H9 (cell line): Measurements from ENCODE around the gene EFNA1. TPM values are rescaled to one million over a fixed set of nuclear protein-coding genes. Genes with fewer than 3 reads are reported as not detected.

Experiments
- DNase-seq: peaks from one replicate; pipeline ENCODE4 v3.0.0-alpha.2; 2017
- H2AFZ ChIP-seq: one replicate; pipeline ENCODE4 v1.6.1; 2013; ENCODE audit warnings: mild to moderate bottlenecking, low read length, control low read depth, moderate library complexity
- H2AK5ac ChIP-seq: 2 replicates; pipeline ENCODE4 v1.6.1; 2013; ENCODE audit warnings: low read length, control low read depth, mixed read lengths; ENCODE audit not compliant: insufficient read length
- H2BK120ac ChIP-seq: one replicate; pipeline ENCODE4 v1.6.1; 2013; ENCODE audit warnings: low read depth, mild to moderate bottlenecking, low read length, control low read depth, inconsistent platforms; ENCODE audit not compliant: poor library complexity, severe bottlenecking
- H2BK12ac ChIP-seq: 2 replicates; pipeline ENCODE4 v1.6.1; 2013; ENCODE audit warnings: low read length, control low read depth, mixed read lengths, low read depth; ENCODE audit not compliant: insufficient read length
- H2BK15ac ChIP-seq: 2 replicates; pipeline ENCODE4 v1.6.1; 2013; ENCODE audit warnings: low read depth, low read length, control low read depth
- H2BK20ac ChIP-seq: one replicate; pipeline ENCODE4 v1.6.1; 2013; ENCODE audit warnings: low read depth, mild to moderate bottlenecking, low read length, control low read depth, inconsistent platforms; ENCODE audit not compliant: poor library complexity, severe bottlenecking
- H2BK5ac ChIP-seq: 2 replicates; pipeline ENCODE4 v1.6.1; 2013; ENCODE audit warnings: low read length, control low read depth, mixed read lengths; ENCODE audit not compliant: insufficient read length
- H3K14ac ChIP-seq: 2 replicates; pipeline ENCODE4 v1.6.1; 2013; ENCODE audit warnings: low read length, control low read depth; ENCODE audit not compliant: insufficient read depth
- H3K18ac ChIP-seq: 2 replicates; pipeline ENCODE4 v1.6.1; 2013; ENCODE audit warnings: low read depth, mild to moderate bottlenecking, mixed read lengths, low read length, control low read depth; ENCODE audit not compliant: insufficient read length
- H3K23ac ChIP-seq: 2 replicates; pipeline ENCODE4 v1.6.1; 2013; ENCODE audit warnings: low read length, control low read depth, mixed read lengths, low read depth; ENCODE audit not compliant: insufficient read length
- H3K23me2 ChIP-seq: 2 replicates; pipeline ENCODE4 v1.6.1; 2013; ENCODE audit warnings: low read depth, mild to moderate bottlenecking, mixed read lengths, low read length, control low read depth; ENCODE audit not compliant: insufficient read length, poor library complexity, severe bottlenecking
- H3K27ac ChIP-seq: 2 replicates; pipeline ENCODE4 v1.5.1; 2013; ENCODE audit warnings: low read length, control low read depth, mixed read lengths, low read depth; ENCODE audit not compliant: insufficient read length
- H3K27me3 ChIP-seq: 2 replicates; pipeline ENCODE4 v1.6.1; 2013; ENCODE audit warnings: low read length, control low read depth, inconsistent platforms; ENCODE audit not compliant: insufficient read depth
- H3K4ac ChIP-seq: 2 replicates; pipeline ENCODE4 v1.6.1; 2013; ENCODE audit warnings: low read depth, mild to moderate bottlenecking, control low read depth, inconsistent platforms, low read length, moderate library complexity
- H3K4me1 ChIP-seq: 2 replicates; pipeline ENCODE4 v1.6.1; 2013; ENCODE audit warnings: low read length, control low read depth, inconsistent platforms; ENCODE audit not compliant: insufficient read depth
- H3K4me2 ChIP-seq: 2 replicates; pipeline ENCODE4 v1.6.1; 2013; ENCODE audit warnings: low read length, control low read depth, mixed read lengths; ENCODE audit not compliant: insufficient read length, insufficient read depth
- H3K56ac ChIP-seq: 2 replicates; pipeline ENCODE4 v1.6.1; 2013; ENCODE audit warnings: low read depth, mild to moderate bottlenecking, mixed read lengths, low read length, control low read depth; ENCODE audit not compliant: insufficient read length
- H3K79me1 ChIP-seq: 2 replicates; pipeline ENCODE4 v1.6.1; 2013; ENCODE audit warnings: low read depth, mild to moderate bottlenecking, moderate library complexity, low read length, control low read depth, inconsistent platforms; ENCODE audit not compliant: insufficient read depth, poor library complexity, severe bottlenecking
- H3K79me2 ChIP-seq: 2 replicates; pipeline ENCODE4 v1.6.1; 2013; ENCODE audit warnings: low read length, control low read depth, inconsistent platforms; ENCODE audit not compliant: insufficient read depth
- H3K9ac ChIP-seq: 2 replicates; pipeline ENCODE4 v1.6.1; 2013; ENCODE audit warnings: low read length, control low read depth, mixed read lengths; ENCODE audit not compliant: insufficient read length; ENCODE audit errors: extremely low read depth
- H3K9me3 ChIP-seq: one replicate; pipeline ENCODE4 v1.6.1; 2013; ENCODE audit warnings: low read depth, low read length, inconsistent platforms; ENCODE audit not compliant: control insufficient read depth
- H3T11ph ChIP-seq: one replicate; pipeline ENCODE4 v1.6.1; 2013; ENCODE audit warnings: mild to moderate bottlenecking, low read length, control low read depth, inconsistent platforms
- H4K20me1 ChIP-seq: one replicate; pipeline ENCODE4 v1.6.1; 2013; ENCODE audit not compliant: control insufficient read depth, insufficient read length, insufficient read depth
- H4K5ac ChIP-seq: 2 replicates; pipeline ENCODE4 v1.6.1; 2013; ENCODE audit warnings: low read depth, mild to moderate bottlenecking, mixed read lengths, low read length, control low read depth; ENCODE audit not compliant: insufficient read length
- H4K8ac ChIP-seq: replicated peaks from 2 replicates; pipeline ENCODE4 v1.6.1; 2013; ENCODE audit warnings: low read length, control low read depth, mixed read lengths, low read depth; ENCODE audit not compliant: insufficient read length
- H4K91ac ChIP-seq: 2 replicates; pipeline ENCODE4 v1.6.1; 2013; ENCODE audit warnings: low read depth, mild to moderate bottlenecking, moderate library complexity, mixed read lengths, low read length, control low read depth; ENCODE audit not compliant: insufficient read length
- H3K27ac Mint-ChIP-seq, 3 experiments: 2 replicates in 2 of 3; 3 replicates in 1 of 3; pipeline ENCODE4 v1.8.0; 2020 to 2021; ENCODE audit warnings: mixed read lengths in 3 of 3, mild to moderate bottlenecking in 1 of 3, moderate library complexity in 1 of 3
- H3K27me3 Mint-ChIP-seq: 2 replicates; pipeline ENCODE4 v1.8.0; 2021; ENCODE audit warnings: low read depth, mild to moderate bottlenecking, moderate library complexity, mixed read lengths
- H3K36me3 Mint-ChIP-seq, 3 experiments: 2 replicates in 2 of 3; 3 replicates in 1 of 3; pipeline ENCODE4 v1.8.0; 2020 to 2021; ENCODE audit warnings: low read depth in 3 of 3, mixed read lengths in 3 of 3; ENCODE audit not compliant: insufficient read depth in 1 of 3
- H3K4me1 Mint-ChIP-seq, 2 experiments: 2 replicates each; pipeline ENCODE4 v1.8.0; 2020; ENCODE audit warnings: mixed read lengths in 2 of 2
- H3K4me3 Mint-ChIP-seq, 2 experiments: 2 replicates in 1 of 2; 3 replicates in 1 of 2; pipeline ENCODE4 v1.8.0; 2020 to 2021; ENCODE audit warnings: mild to moderate bottlenecking in 2 of 2, mixed read lengths in 2 of 2, moderate library complexity in 1 of 2
- H3K9me3 Mint-ChIP-seq, 2 experiments: 2 replicates in 1 of 2; 3 replicates in 1 of 2; pipeline ENCODE4 v1.8.0; 2020; ENCODE audit warnings: mild to moderate bottlenecking in 2 of 2, mixed read lengths in 2 of 2, moderate library complexity in 1 of 2
- CTCF ChIP-seq: fragments of 200-600 bp; sonication (generic); conservative IDR thresholded peaks from 3 replicates; pipeline ENCODE4 v1.8.0; 2021; ENCODE audit warnings: antibody characterized with exemption, mild to moderate bottlenecking
- WGBS: extraction: QIAGEN DNeasy Blood & Tissue Kit; methylation state at CpG from one replicate; pipeline ENCODE4 v1.1.7; 2013; ENCODE audit warnings: missing lambda C conversion rate, low lambda C conversion rate, mixed read lengths; ENCODE audit not compliant: insufficient read length; ENCODE audit errors: extremely low coverage; 5-methylcytosine and 5-hydroxymethylcytosine counted together
- total RNA-seq: library from RNA; stranded (reverse); gene quantifications from 2 replicates; pipeline ENCODE4 v1.2.1, GENCODE V29; 2021

The EFNA1 gene
- total RNA-seq, 1 experiment from 2014 or later, result 1.4 TPM

- Histone ChIP-seq H2BK120ac (no peak overlapping the region), H4K8ac (no peak overlapping the region), H3K18ac (no peak overlapping the region), H3K9ac (no peak overlapping the region), H3K4me2 (no peak overlapping the region), H2BK12ac (no peak overlapping the region), H4K91ac (no peak overlapping the region), H3K4me1 (no peaks in the 10 kb centered on the region; the same call in 1 of the 2 replicates), H3K79me1 (no peaks in the 10 kb centered on the region), H4K5ac (no peak overlapping the region), H3K14ac (no peak overlapping the region), H3K4ac (no peak overlapping the region), H3K56ac (no peak overlapping the region), H3K23ac (no peak overlapping the region), H2AFZ (no peak overlapping the region), H3T11ph (no peak overlapping the region), H3K27me3 (peaks cover 13% of the 10 kb centered on the region; the same call in 1 of the 2 replicates), H3K23me2 (peaks cover 34% of the 10 kb centered on the region), H3K27ac (no peak overlapping the region), H3K79me2 (no peaks in the 10 kb centered on the region), H2BK20ac (no peak overlapping the region), H2BK5ac (no peak overlapping the region), H3K9me3 (no peaks in the 10 kb centered on the region), H2AK5ac (no peak overlapping the region), H4K20me1 (peaks cover under 1% of the 10 kb centered on the region), H2BK15ac (no peak overlapping the region)
- Mint-ChIP-seq H3K9me3 (no peaks in the 10 kb centered on the region; a peak in 1 of 5 replicates), H3K36me3 (peaks cover 2 to 12% (median 6%) of the 10 kb centered on the region in 3 experiments; a peak in 6 of 7 replicates), H3K27ac (no peak overlapping the region), H3K27me3 (peaks cover 52% of the 10 kb centered on the region), H3K4me1 (peaks cover 46 to 49% of the 10 kb centered on the region in 2 experiments), H3K4me3 (no peak overlapping the region)
- no CpG with 5 or more reads among the region's 2 CpGs for WGBS
- TF ChIP-seq CTCF, result no peak
- DNase-seq, result no peak
Measured at GRCh38 chr1:155131856-155132255, 4.2 kb downstream of the EFNA1 start.
